Endothelial cell of umbilical vein (primary cell): ENCODE measurements around the gene AMIGO2. TPM values are rescaled to one million over a fixed set of nuclear protein-coding genes. Genes with fewer than 3 reads are reported as not detected.

Experiments
- BruUV-seq: library from RNA; stranded (reverse); fragments of 400-500 nt; replicated peaks from 2 replicates; lab custom pipeline; 2021; lab: Mats Ljungman, UMichigan
- CTCF ChIA-PET: fragments of 300-600, 350-600 bp; sonication (Branson Sonifier 250); formaldehyde crosslinking; loops from one replicate; lab custom pipeline; 2021; ENCODE audit warnings: antibody characterized with exemption, inconsistent platforms; lab: Charles Lee
- POLR2A ChIA-PET: fragments of 300-600, 350-600 bp; sonication (Branson Sonifier 250); formaldehyde crosslinking; loops from one replicate; lab custom pipeline; 2021; ENCODE audit warnings: antibody characterized with exemption, inconsistent platforms; lab: Charles Lee
- DNase-seq: peaks from one replicate; pipeline ENCODE4 v3.0.0-alpha.2; 2011; ENCODE audit warnings: low read depth, low spot score
- FAIRE-seq: peaks from 2 replicates; lab custom pipeline; 2011; peaks lifted over from hg19 to GRCh38; lab: Jason Lieb, UNC
- H2AFZ ChIP-seq: 2 replicates; pipeline ENCODE4 v1.6.0; 2012; ENCODE audit warnings: low read depth, low read length, control low read depth, inconsistent platforms
- H3K27ac ChIP-seq: 2 replicates; pipeline ENCODE4 v1.5.1; 2011; ENCODE audit warnings: low read depth, mild to moderate bottlenecking, control low read depth, low read length, moderate library complexity; ENCODE audit not compliant: insufficient read depth
- H3K27me3 ChIP-seq, 2 experiments: 2 replicates each; pipeline versions ENCODE4 v1.6.0 to v1.6.1; 2011; ENCODE audit warnings: low read length in 2 of 2, mixed read lengths in 1 of 2; ENCODE audit not compliant: control insufficient read depth in 2 of 2, insufficient read depth in 2 of 2
- H3K36me3 ChIP-seq, 2 experiments: 2 replicates in 1 of 2; 3 replicates in 1 of 2; pipeline ENCODE4 v1.5.1; 2011; ENCODE audit warnings: low read length in 2 of 2, mild to moderate bottlenecking in 1 of 2, moderate library complexity in 1 of 2; ENCODE audit not compliant: control insufficient read depth in 2 of 2, insufficient read depth in 2 of 2; ENCODE audit errors: extremely low read depth in 1 of 2
- H3K4me1 ChIP-seq: 3 replicates; pipeline ENCODE4 v1.5.1; 2011; ENCODE audit warnings: mild to moderate bottlenecking, low read length; ENCODE audit not compliant: control insufficient read depth, insufficient read depth; ENCODE audit errors: extremely low read depth
- H3K4me2 ChIP-seq: 2 replicates; pipeline ENCODE4 v1.6.1; 2011; ENCODE audit warnings: low read length, control low read depth, mixed read lengths; ENCODE audit not compliant: insufficient read depth
- H3K4me3 ChIP-seq, 3 experiments: fragments of 200-600 bp in 1 of 3; sonication (generic), shearing (Covaris generic) in 1 of 3; replicated peaks in 1 of 3; 2 replicates each; pipeline ENCODE4 v1.5.1; 2011 to 2016; ENCODE audit warnings: control low read depth in 3 of 3, low read length in 3 of 3, mild to moderate bottlenecking in 2 of 3, inconsistent platforms in 1 of 3, low read depth in 1 of 3, moderate library complexity in 1 of 3; ENCODE audit not compliant: insufficient read depth in 1 of 3
- H3K79me2 ChIP-seq: 2 replicates; pipeline ENCODE4 v1.6.0; 2012; ENCODE audit warnings: low read length, inconsistent platforms; ENCODE audit not compliant: control insufficient read depth, insufficient read depth
- H3K9ac ChIP-seq: replicated peaks from 2 replicates; pipeline ENCODE3; 2011; ENCODE audit warnings: low read length, control low read depth; ENCODE audit not compliant: insufficient read depth; ENCODE audit errors: extremely low read depth
- H3K9me1 ChIP-seq: replicated peaks from 3 replicates; pipeline ENCODE4 v1.6.0; 2011; ENCODE audit warnings: mild to moderate bottlenecking, low read length; ENCODE audit not compliant: control insufficient read depth, insufficient read depth; ENCODE audit errors: extremely low read depth
- H3K9me3 ChIP-seq: replicated peaks from 2 replicates; pipeline ENCODE4 v1.5.1; 2012; ENCODE audit warnings: low read length, inconsistent platforms; ENCODE audit not compliant: control insufficient read depth, insufficient read depth
- H4K20me1 ChIP-seq: replicated peaks from 2 replicates; pipeline ENCODE3; 2011; ENCODE audit warnings: mild to moderate bottlenecking, low read length; ENCODE audit not compliant: control insufficient read depth, insufficient read depth; ENCODE audit errors: extremely low read depth
- CTCF ChIP-seq, 2 donors: IDR thresholded peaks; 1 replicate in 1 of 2; 2 replicates in 1 of 2; pipeline ENCODE4 v1.5.1; 2011; ENCODE audit warnings: low read length in 2 of 2, mild to moderate bottlenecking in 2 of 2, moderate library complexity in 2 of 2, control low read depth in 1 of 2, inconsistent platforms in 1 of 2, low read depth in 1 of 2; ENCODE audit not compliant: insufficient read depth in 1 of 2; ENCODE audit errors: extremely low read depth in 1 of 2
- EZH2 ChIP-seq: IDR thresholded peaks from 2 replicates; pipeline ENCODE4 v1.6.1; 2012; ENCODE audit warnings: borderline replicate concordance, low read depth, mild to moderate bottlenecking, moderate library complexity, low read length, inconsistent platforms; ENCODE audit not compliant: severe bottlenecking
- FOS ChIP-seq: IDR thresholded peaks from 2 replicates; pipeline ENCODE4 v1.6.1; 2011; ENCODE audit warnings: mild to moderate bottlenecking, low read length, moderate library complexity, borderline replicate concordance; ENCODE audit not compliant: insufficient read depth
- GATA2 ChIP-seq: IDR thresholded peaks from 2 replicates; pipeline ENCODE4 v1.7.0; 2011; ENCODE audit warnings: low read depth, mild to moderate bottlenecking, moderate library complexity, mixed read lengths, low read length; ENCODE audit not compliant: insufficient read length, insufficient read depth
- JUN ChIP-seq: IDR thresholded peaks from 2 replicates; pipeline ENCODE4 v1.6.1; 2011; ENCODE audit warnings: borderline replicate concordance, low read depth; ENCODE audit not compliant: insufficient read length, insufficient read depth
- MAX ChIP-seq: IDR thresholded peaks from 2 replicates; pipeline ENCODE4 v1.6.1; 2011; ENCODE audit not compliant: insufficient read depth, insufficient read length
- MYC ChIP-seq: IDR thresholded peaks from one replicate; pipeline ENCODE4 v1.6.1; 2011; ENCODE audit warnings: mild to moderate bottlenecking, low read depth, low read length
- POLR2A ChIP-seq: IDR thresholded peaks from 2 replicates; pipeline ENCODE4 v1.6.1; 2012; ENCODE audit warnings: low read depth, mild to moderate bottlenecking, control low read depth, low read length
- POLR2AphosphoS5 ChIP-seq: IDR thresholded peaks from 2 replicates; pipeline ENCODE4 v1.6.1; 2012; ENCODE audit warnings: low read depth, mild to moderate bottlenecking, control low read depth, low read length, moderate library complexity; ENCODE audit not compliant: insufficient read depth
- dilution Hi-C: fragments of 300-500 bp; cut with MboI; formaldehyde crosslinking; loops from one replicate; pipeline ENCODE4 v1.15.0; 2019; ENCODE audit warnings: low sequenced_read_pairs; ENCODE audit not compliant: extremely low pct_ligation_motif_present
- intact Hi-C: fragments of 100-400 bp; cut with micrococcal nuclease; formaldehyde crosslinking; loops from one replicate; pipeline ENCODE4 v1.10.0; 2022
- polyA plus RNA-seq, 4 experiments: library from polyadenylated mRNA; depleted of rRNA in 3 of 4; stranded (reverse) in 3 of 4; unstranded in 1 of 4; fragments of >200 nt; gene quantifications; 2 replicates each; pipeline versions ENCODE4 v1.2.1 to v1.2.3, GENCODE V29; 2011 to 2012; ENCODE audit warnings: missing spikeins in 1 of 4
- total RNA-seq: library from RNA; stranded (reverse); gene quantifications from 2 replicates; pipeline ENCODE4 v1.2.3, GENCODE V29; 2021

Gene AMIGO2
- total and polyA plus RNA-seq, 2 donors (not counting 3 experiments of a cell fraction or from before 2014, with no cell fraction given), result 5.4 to 7.5 TPM

DNA sequence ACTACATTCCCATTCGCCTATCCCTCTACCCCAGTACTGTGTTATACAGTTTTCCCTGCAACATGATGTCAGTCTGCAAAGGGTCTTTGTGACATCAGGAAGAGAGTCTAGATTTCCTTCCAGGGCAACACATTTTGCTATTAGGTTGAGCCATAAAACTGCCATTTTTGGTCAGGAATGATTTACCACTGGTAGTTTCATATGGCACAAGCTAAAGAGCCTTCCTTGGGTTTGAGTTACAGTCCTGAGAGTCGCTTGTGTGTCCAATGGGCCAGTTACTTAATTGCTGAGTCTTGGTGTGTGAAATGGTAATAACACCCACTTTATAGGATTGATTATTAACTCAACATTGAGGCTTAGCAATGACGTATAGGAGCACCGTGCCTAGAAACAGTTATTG is 22.6 kb upstream of the AMIGO2 start:
- Histone ChIP-seq H4K20me1 (no peaks in the 10 kb centered on the region), H2AFZ (no peak overlapping the region), H3K9ac (no peak overlapping the region), H3K4me1 (no peaks in the 10 kb centered on the region), H3K36me3 (no peaks in the 10 kb centered on the region), H3K79me2 (no peaks in the 10 kb centered on the region), H3K4me2 (no peak overlapping the region), H3K9me1 (no peaks in the 10 kb centered on the region), H3K27me3 (no peaks in the 10 kb centered on the region), H3K4me3 (no peak overlapping the region), H3K9me3 (no peaks in the 10 kb centered on the region), H3K27ac (no peak overlapping the region)
- FAIRE-seq (no peak), DNase-seq (no peak)
- ChIA-PET POLR2A (no interaction called here), CTCF (no interaction called here)
- BruUV-seq, result no TSS peak
- dilution Hi-C loops (no loop called here), intact Hi-C loops (no loop called here)
- TF ChIP-seq FOS, result no peak
- no peak for TF ChIP-seq EZH2
- no peak for TF ChIP-seq POLR2AphosphoS5
- no peak for TF ChIP-seq POLR2A
- TF ChIP-seq MAX, result no peak
- TF ChIP-seq MYC, result no peak
- TF ChIP-seq GATA2, result no peak
- TF ChIP-seq CTCF (IDR thresholded peaks at IDR 0.05; ENCODE audit: extremely low read depth in 1 of 2, insufficient read depth in 1 of 2, low read depth in 1 of 2, low read length in 2 of 2), result no peak
- TF ChIP-seq JUN, result no peak
